MCF 10A (cell line): ENCODE measurements around the gene GRAMD1A. TPM values are rescaled to one million over a fixed set of nuclear protein-coding genes. Genes with fewer than 3 reads are reported as not detected.
"Not testable (repeated sequence)": the region's sequence is repeated elsewhere in the genome, so short reads cannot be mapped to it uniquely, and the experiment has no call there.

Experiments used
- BruUV-seq: library from RNA; stranded (reverse); fragments of 400-500 nt; replicated peaks from 2 replicates; lab custom pipeline; 2021; lab: Mats Ljungman, UMichigan
- CTCF ChIA-PET: fragments of 300-600 bp; sonication (Branson Sonifier 250); formaldehyde crosslinking; extraction: SDS; loops from one replicate; lab custom pipeline; 2021; ENCODE audit warnings: antibody characterized with exemption, inconsistent platforms; lab: Yijun Ruan, JAX
- POLR2A ChIA-PET: fragments of 300-600, 350-650 bp; sonication (Branson Sonifier 250); formaldehyde crosslinking; extraction: SDS; loops from one replicate; lab custom pipeline; 2020; ENCODE audit warnings: antibody characterized with exemption, inconsistent platforms; lab: Yijun Ruan, JAX
- DNase-seq: peaks from one replicate; pipeline ENCODE4 v3.0.0-alpha.2; 2018; ENCODE audit not compliant: unreplicated experiment
- H3K27ac Mint-ChIP-seq: one replicate; pipeline ENCODE4 v1.8.0; 2022; ENCODE audit warnings: mild to moderate bottlenecking, low read depth, mixed read lengths; ENCODE audit not compliant: unreplicated experiment
- H3K27me3 Mint-ChIP-seq: one replicate; pipeline ENCODE4 v1.8.0; 2022; ENCODE audit warnings: mixed read lengths; ENCODE audit not compliant: insufficient read depth, unreplicated experiment
- H3K36me3 Mint-ChIP-seq: one replicate; pipeline ENCODE4 v1.8.0; 2022; ENCODE audit warnings: mild to moderate bottlenecking, moderate library complexity, mixed read lengths; ENCODE audit not compliant: insufficient read depth, unreplicated experiment
- H3K4me1 Mint-ChIP-seq: one replicate; pipeline ENCODE4 v1.8.0; 2022; ENCODE audit warnings: mixed read lengths; ENCODE audit not compliant: insufficient read depth, unreplicated experiment
- H3K4me3 Mint-ChIP-seq: one replicate; pipeline ENCODE4 v1.8.0; 2022; ENCODE audit warnings: mild to moderate bottlenecking, moderate library complexity, mixed read lengths; ENCODE audit not compliant: unreplicated experiment
- H3K9me3 Mint-ChIP-seq: one replicate; pipeline ENCODE4 v1.8.0; 2022; ENCODE audit warnings: mixed read lengths; ENCODE audit not compliant: unreplicated experiment
- intact Hi-C: fragments of 100-400 bp; cut with micrococcal nuclease; formaldehyde crosslinking; loops from 2 replicates; pipeline ENCODE4 v1.14.1; 2022
- total RNA-seq: library from RNA; stranded (reverse); gene quantifications from 2 replicates; pipeline ENCODE4 v1.2.3, GENCODE V29; 2022
- TF ChIP-seq, protein P1 (sequence below): fragments of 200-600 bp; IDR thresholded peaks from one replicate; pipeline ENCODE4 v1.8.0; 2022; ENCODE audit warnings: antibody characterized with exemption, mild to moderate bottlenecking; ENCODE audit not compliant: unreplicated experiment

GRAMD1A gene
- total RNA-seq, 1 experiment from 2014 or later, result 48.1 TPM

DNA sequence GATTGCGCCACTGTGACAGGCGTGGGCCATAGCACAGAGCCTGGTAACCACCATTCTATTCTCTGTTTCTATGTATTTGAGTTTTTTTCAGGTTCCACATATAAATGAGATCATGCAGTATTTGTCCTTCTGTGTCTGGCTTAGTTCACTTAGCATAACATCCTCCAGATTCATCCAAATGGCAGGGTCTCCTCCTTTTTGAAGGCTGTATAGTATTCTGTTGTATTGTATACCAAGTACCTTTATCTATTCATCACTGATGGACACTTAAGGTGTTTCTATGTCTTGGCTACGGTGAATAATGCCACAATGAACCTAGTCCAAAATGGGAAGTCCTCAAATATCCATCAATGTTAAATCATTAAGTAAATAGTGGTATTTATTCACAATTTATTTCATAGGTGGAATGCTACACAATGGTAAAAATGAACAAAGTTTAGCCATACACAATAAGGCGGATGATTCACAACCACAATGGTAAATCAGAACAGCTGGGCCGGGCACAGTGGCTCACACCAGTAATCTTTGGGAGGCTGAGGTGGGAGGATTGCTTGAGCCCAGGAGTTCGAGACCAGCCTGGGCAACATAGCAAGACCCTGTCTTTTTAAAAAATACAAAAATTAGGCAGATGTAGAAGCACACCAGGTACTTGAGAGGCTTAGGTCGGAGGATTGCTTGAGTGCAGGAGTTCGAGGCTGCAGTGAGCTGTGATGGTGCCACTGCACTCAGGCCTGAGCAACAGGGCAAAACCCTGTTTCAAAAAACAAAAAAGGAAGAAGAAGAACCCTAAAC, 8.4 kb upstream of the GRAMD1A start:
- H3K9me3 Mint-ChIP-seq, result no peaks in the 10 kb centered on the region
- CTCF ChIA-PET, result interaction anchor here (0.6 to 0.7 kb wide), 3 partner anchors 18 to 42 kb away, joined by 3 to 5 read pairs (median 3); no protein-coding TSS in a partner anchor
- no TSS peak for BruUV-seq
- no peaks in the 10 kb centered on the region for H3K4me1 Mint-ChIP-seq
- intact Hi-C loops, result no loop called here
- H3K4me3 Mint-ChIP-seq, result no peak overlapping the region
- H3K27ac Mint-ChIP-seq, result no peak overlapping the region
- DNase-seq, result no peak
- H3K36me3 Mint-ChIP-seq, result no peaks in the 10 kb centered on the region
- POLR2A ChIA-PET, result no interaction called here
- TF ChIP-seq, protein P1, sequence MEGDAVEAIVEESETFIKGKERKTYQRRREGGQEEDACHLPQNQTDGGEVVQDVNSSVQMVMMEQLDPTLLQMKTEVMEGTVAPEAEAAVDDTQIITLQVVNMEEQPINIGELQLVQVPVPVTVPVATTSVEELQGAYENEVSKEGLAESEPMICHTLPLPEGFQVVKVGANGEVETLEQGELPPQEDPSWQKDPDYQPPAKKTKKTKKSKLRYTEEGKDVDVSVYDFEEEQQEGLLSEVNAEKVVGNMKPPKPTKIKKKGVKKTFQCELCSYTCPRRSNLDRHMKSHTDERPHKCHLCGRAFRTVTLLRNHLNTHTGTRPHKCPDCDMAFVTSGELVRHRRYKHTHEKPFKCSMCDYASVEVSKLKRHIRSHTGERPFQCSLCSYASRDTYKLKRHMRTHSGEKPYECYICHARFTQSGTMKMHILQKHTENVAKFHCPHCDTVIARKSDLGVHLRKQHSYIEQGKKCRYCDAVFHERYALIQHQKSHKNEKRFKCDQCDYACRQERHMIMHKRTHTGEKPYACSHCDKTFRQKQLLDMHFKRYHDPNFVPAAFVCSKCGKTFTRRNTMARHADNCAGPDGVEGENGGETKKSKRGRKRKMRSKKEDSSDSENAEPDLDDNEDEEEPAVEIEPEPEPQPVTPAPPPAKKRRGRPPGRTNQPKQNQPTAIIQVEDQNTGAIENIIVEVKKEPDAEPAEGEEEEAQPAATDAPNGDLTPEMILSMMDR, result no peak
- peaks cover 13% of the 10 kb centered on the region for H3K27me3 Mint-ChIP-seq

- POLR2A ChIA-PET, H3K36me3 Mint-ChIP-seq, intact Hi-C loops, H3K4me3 Mint-ChIP-seq, H3K9me3 Mint-ChIP-seq, H3K27ac Mint-ChIP-seq, BruUV-seq, DNase-seq, H3K4me1 Mint-ChIP-seq: not testable (repeated sequence)
- peaks cover 13% of the 10 kb centered on the region for H3K27me3 Mint-ChIP-seq
- CTCF ChIA-PET, result interaction anchor here (0.7 kb wide), 1 partner anchor 43 kb away, joined by 3 read pairs; no protein-coding TSS in a partner anchor
Observed at GRCh38 chr19:34992582-34992981, 7.5 kb upstream of the GRAMD1A start.

DNA sequence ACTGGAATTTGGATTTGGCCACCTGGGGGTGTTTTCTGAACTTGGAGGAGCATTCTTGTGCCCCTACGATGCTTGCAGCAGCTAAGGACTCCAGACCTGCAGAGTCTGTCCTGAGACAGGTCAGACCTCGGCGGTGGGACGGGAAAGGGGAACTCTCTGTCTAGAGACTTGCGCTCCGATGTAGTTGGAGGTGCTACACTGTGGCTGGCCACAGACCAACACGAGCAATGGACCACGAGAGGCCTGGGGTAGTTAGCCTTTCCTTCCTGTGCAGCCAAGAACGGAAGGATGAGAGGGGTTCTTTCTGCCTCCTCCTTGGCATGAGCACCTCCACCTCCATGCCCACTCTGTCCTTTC, 5.9 kb upstream of the GRAMD1A start:
- TF ChIP-seq, protein P1, result no peak
- no peak overlapping the region for H3K27ac Mint-ChIP-seq
- no peak overlapping the region for H3K4me3 Mint-ChIP-seq
- CTCF ChIA-PET, result interaction anchor here (0.9 to 1.2 kb wide), 2 partner anchors 16 to 19 kb away, joined by 3 to 4 read pairs; no protein-coding TSS in a partner anchor
- intact Hi-C loops, result no loop called here
- no peak for DNase-seq
- POLR2A ChIA-PET, result interaction anchor here (0.7 kb wide), 1 partner anchor 12 kb away, joined by 7 read pairs; no protein-coding TSS in a partner anchor
- H3K27me3 Mint-ChIP-seq, result peaks cover 13% of the 10 kb centered on the region
- BruUV-seq, result no TSS peak
- no peaks in the 10 kb centered on the region for H3K9me3 Mint-ChIP-seq
- no peaks in the 10 kb centered on the region for H3K36me3 Mint-ChIP-seq
- peaks cover 7% of the 10 kb centered on the region for H3K4me1 Mint-ChIP-seq

GRCh38 chr19:34994643-34995541, 5.2 kb upstream of the GRAMD1A start:
- no peaks in the 10 kb centered on the region for H3K9me3 Mint-ChIP-seq
- DNase-seq, result no peak
- TF ChIP-seq, protein P1, result no peak
- no peak overlapping the region for H3K4me3 Mint-ChIP-seq
- peaks cover 9% of the 10 kb centered on the region for H3K27me3 Mint-ChIP-seq
- ChIA-PET POLR2A (no interaction called here), CTCF (interaction anchor here (0.5 to 1.8 kb wide), 4 partner anchors 11 to 849 kb away, joined by 3 to 7 read pairs (median 4); partner anchors contain the start of gene LGI4)
- intact Hi-C loops, result no loop called here
- no peak overlapping the region for H3K27ac Mint-ChIP-seq
- H3K36me3 Mint-ChIP-seq, result no peaks in the 10 kb centered on the region
- BruUV-seq, result no TSS peak
- peaks cover 7% of the 10 kb centered on the region for H3K4me1 Mint-ChIP-seq
